ENCODE data around the gene TMEM203. TPM values are rescaled to one million over a fixed set of nuclear protein-coding genes. Genes with fewer than 3 reads are reported as not detected.

The TMEM203 gene
- total and polyA plus RNA-seq, 2 of the 13 experiments (the other 11 are each of a cell fraction or from before 2014, with no cell fraction given) = 23.4 to 36.7 TPM

- TF ChIP-seq ZNF574 (CRISPR knock-in tag; IDR thresholded peaks at IDR 0.05) (peak; percentile 63; the same call in 1 of the 2 replicates), EHMT2 (IDR thresholded peaks at IDR 0.05; ENCODE audit: borderline replicate concordance, low read depth, low read length) (no peak), ZNF691 (CRISPR knock-in tag; IDR thresholded peaks at IDR 0.05; ENCODE audit: borderline replicate concordance, low read depth) (no peak; the same call in 1 of the 2 replicates), ZFP36L2 (CRISPR knock-in tag; IDR thresholded peaks at IDR 0.05) (no peak), FOSL1 (CRISPR knock-in tag; IDR thresholded peaks at IDR 0.05; ENCODE audit: borderline replicate concordance) (peak; percentile 16; the same call in 1 of the 2 replicates), ASH2L (IDR thresholded peaks at IDR 0.05; ENCODE audit: insufficient read length, low read depth, low read length) (peak; percentile 59), NFYB (CRISPR knock-in tag; IDR thresholded peaks at IDR 0.05) (no peak; the same call in 1 of the 2 replicates), NCOA1 (CRISPR knock-in tag; IDR thresholded peaks at IDR 0.05) (no peak), GLI4 (CRISPR knock-in tag; IDR thresholded peaks at IDR 0.05; ENCODE audit: borderline replicate concordance) (0 out of 2 replicates have a peak, but pooled peaks have one; percentile 65), FOXM1 (CRISPR knock-in tag; IDR thresholded peaks at IDR 0.05) (no peak), ZNF547 (CRISPR knock-in tag; IDR thresholded peaks at IDR 0.05) (0 out of 2 replicates have a peak, but pooled peaks have one; percentile 49), ZNF781 (CRISPR knock-in tag; IDR thresholded peaks at IDR 0.05; ENCODE audit: borderline replicate concordance, not compliant biosample characterization) (no peak), CC2D1A (CRISPR knock-in tag; IDR thresholded peaks at IDR 0.05) (no peak), AHR (CRISPR knock-in tag; IDR thresholded peaks at IDR 0.05) (no peak), PHB2 (IDR thresholded peaks at IDR 0.05; ENCODE audit: partially characterized antibody) (no peak), FUBP1 (CRISPR knock-in tag; IDR thresholded peaks at IDR 0.05; ENCODE audit: borderline replicate concordance) (no peak), CAMTA2 (CRISPR knock-in tag; IDR thresholded peaks at IDR 0.05; ENCODE audit: borderline replicate concordance) (peak; percentile 63; the same call in 1 of the 2 replicates), MYC (CRISPR knock-in tag; IDR thresholded peaks at IDR 0.05; ENCODE audit: borderline replicate concordance) (no peak), HNRNPUL1 (IDR thresholded peaks at IDR 0.05; ENCODE audit: low read depth, low read length) (no peak), SMAD3 (CRISPR knock-in tag; IDR thresholded peaks at IDR 0.05) (0 out of 2 replicates have a peak, but pooled peaks have one; percentile 35), ZNF431 (CRISPR knock-in tag; IDR thresholded peaks at IDR 0.05; ENCODE audit: borderline replicate concordance, low read depth) (no peak), ZNF563 (CRISPR knock-in tag; IDR thresholded peaks at IDR 0.05) (peak; percentile 13; the same call in 1 of the 2 replicates), MED13 (CRISPR knock-in tag; IDR thresholded peaks at IDR 0.05) (no peak)
Measured at GRCh38 chr9:137241490-137242268, 36.2 kb upstream of the TMEM203 start (continued).
